DOHH2 (cell line): ENCODE measurements around the gene TFCP2L1.

Experiments
- EZH2phosphoT487 ChIP-seq: fragments of 200-600 bp; sonication (generic); IDR thresholded peaks from 2 replicates; pipeline ENCODE4 v1.6.1; 2017; ENCODE audit warnings: borderline replicate concordance, mild to moderate bottlenecking, antibody characterized with exemption, low read length, moderate library complexity, mixed read lengths
- TF ChIP-seq, protein P1 (sequence below): fragments of 200-600 bp; sonication (generic); IDR thresholded peaks from one replicate; pipeline ENCODE4 v1.5.1; 2014; ENCODE audit warnings: antibody characterized with exemption, mild to moderate bottlenecking, low read depth, low read length; ENCODE audit not compliant: poor library complexity, severe bottlenecking

GRCh38 chr2:121237980-121238665 lies 46.9 kb downstream of the TFCP2L1 start:
- TF ChIP-seq, protein P1, sequence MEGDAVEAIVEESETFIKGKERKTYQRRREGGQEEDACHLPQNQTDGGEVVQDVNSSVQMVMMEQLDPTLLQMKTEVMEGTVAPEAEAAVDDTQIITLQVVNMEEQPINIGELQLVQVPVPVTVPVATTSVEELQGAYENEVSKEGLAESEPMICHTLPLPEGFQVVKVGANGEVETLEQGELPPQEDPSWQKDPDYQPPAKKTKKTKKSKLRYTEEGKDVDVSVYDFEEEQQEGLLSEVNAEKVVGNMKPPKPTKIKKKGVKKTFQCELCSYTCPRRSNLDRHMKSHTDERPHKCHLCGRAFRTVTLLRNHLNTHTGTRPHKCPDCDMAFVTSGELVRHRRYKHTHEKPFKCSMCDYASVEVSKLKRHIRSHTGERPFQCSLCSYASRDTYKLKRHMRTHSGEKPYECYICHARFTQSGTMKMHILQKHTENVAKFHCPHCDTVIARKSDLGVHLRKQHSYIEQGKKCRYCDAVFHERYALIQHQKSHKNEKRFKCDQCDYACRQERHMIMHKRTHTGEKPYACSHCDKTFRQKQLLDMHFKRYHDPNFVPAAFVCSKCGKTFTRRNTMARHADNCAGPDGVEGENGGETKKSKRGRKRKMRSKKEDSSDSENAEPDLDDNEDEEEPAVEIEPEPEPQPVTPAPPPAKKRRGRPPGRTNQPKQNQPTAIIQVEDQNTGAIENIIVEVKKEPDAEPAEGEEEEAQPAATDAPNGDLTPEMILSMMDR = no peak
- TF ChIP-seq EZH2phosphoT487 = no peak
